Effector memory CD8-positive, alpha-beta T cell (primary cell): ENCODE measurements around the gene ALDH9A1.
"Not testable (repeated sequence)": the region's sequence is repeated elsewhere in the genome, so short reads cannot be mapped to it uniquely, and the experiment has no call there.

Experiments used
- ATAC-seq: fragments of 150-1000 bp; cut with Tn5 transposase; replicated peaks from 2 replicates; pipeline ENCODE4 v1.10.0; 2021; ENCODE audit warnings: mild to moderate bottlenecking, moderate library complexity
- DNase-seq, 3 experiments: peaks; one replicate each; pipeline ENCODE4 v3.0.0; 2021
- H3K27ac Mint-ChIP-seq, 2 donors: one replicate each; pipeline ENCODE4 v1.8.0; 2022; ENCODE audit warnings: mild to moderate bottlenecking in 2 of 2, mixed read lengths in 2 of 2, moderate library complexity in 2 of 2
- H3K27me3 Mint-ChIP-seq, 2 donors: one replicate each; pipeline ENCODE4 v1.8.0; 2022; ENCODE audit warnings: mixed read lengths in 2 of 2
- H3K36me3 Mint-ChIP-seq: one replicate; pipeline ENCODE4 v1.8.0; 2022; ENCODE audit warnings: mild to moderate bottlenecking, moderate library complexity, mixed read lengths; ENCODE audit not compliant: insufficient read depth
- H3K4me1 Mint-ChIP-seq, 2 donors: one replicate each; pipeline ENCODE4 v1.8.0; 2022; ENCODE audit warnings: low read depth in 2 of 2, mixed read lengths in 2 of 2
- H3K4me3 Mint-ChIP-seq, 2 donors: one replicate each; pipeline ENCODE4 v1.8.0; 2022; ENCODE audit warnings: mild to moderate bottlenecking in 2 of 2, mixed read lengths in 2 of 2, moderate library complexity in 2 of 2
- H3K9me3 Mint-ChIP-seq, 2 donors: one replicate each; pipeline ENCODE4 v1.8.0; 2022; ENCODE audit warnings: mixed read lengths in 2 of 2

ALDH9A1 gene

DNA sequence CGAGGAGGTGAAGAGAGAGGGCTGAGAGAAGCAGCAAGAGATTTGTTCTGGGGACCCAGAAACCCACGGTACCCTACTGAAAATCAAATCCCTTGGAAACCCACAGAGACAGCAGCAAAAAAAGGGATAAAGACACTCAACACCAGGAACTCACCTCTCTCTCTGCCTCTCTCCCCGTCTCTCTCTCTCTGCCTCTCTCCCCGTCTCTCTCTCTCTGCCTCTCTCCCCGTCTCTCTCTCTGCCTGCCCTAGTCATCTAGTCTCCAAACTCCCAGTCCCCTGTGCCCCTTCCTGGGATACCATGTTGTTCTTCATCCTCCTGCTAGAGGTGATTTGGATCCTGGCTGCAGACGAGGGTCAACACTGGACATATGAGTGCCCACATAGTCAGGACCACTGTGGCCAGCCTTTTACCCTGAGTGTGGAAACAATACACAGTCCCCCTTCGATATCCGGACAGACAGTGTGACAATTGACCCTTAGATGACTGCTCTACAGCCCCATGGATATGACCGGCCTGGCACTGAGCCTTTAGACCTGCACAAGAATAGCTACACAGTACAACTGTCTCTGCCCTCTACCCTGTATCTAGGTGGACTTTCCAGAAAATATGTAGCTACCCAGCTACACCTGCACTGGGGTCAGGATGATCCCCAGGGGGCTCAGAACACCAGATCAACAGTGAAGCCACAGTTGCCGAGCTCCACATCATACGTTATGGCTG lies 9.8 kb upstream of the ALDH9A1 start:
- Mint-ChIP-seq H3K4me3 (no peak overlapping the region), H3K4me1 (no peaks in the 10 kb centered on the region), H3K27me3 (peaks cover 24 to 50% of the 10 kb centered on the region in 2 donors), H3K36me3 (no peaks in the 10 kb centered on the region), H3K27ac (no peak overlapping the region), H3K9me3 (no peaks in the 10 kb centered on the region)
- no peak for ATAC-seq
- DNase-seq = no peak

DNA sequence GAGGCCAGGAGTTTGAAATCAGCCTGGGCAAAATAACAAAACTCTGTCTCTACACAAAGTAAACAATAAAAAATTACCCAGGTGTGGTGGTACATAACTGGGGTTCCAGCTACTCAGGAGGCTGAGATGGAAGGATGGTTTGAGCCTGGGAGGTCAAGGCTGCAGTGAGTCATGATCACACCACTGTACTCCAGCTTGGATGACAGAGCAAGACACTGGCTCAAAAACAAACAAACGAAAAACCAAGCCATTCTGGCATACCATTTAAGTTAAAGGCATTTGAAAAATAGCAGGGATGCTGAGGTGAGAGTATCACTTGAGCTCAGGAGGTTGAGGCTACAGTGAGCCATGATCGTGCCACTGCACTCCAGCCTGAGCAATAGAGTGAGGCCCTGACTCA lies 5.3 kb upstream of the ALDH9A1 start:
- Mint-ChIP-seq H3K9me3 (no peaks in the 10 kb centered on the region), H3K36me3 (peaks cover 1% of the 10 kb centered on the region), H3K27ac (no peak overlapping the region), H3K27me3 (peaks cover 24 to 30% of the 10 kb centered on the region in 2 donors), H3K4me3 (no peak overlapping the region), H3K4me1 (peaks cover 3 to 4% of the 10 kb centered on the region in 2 donors)
- DNase-seq = no peak
- no peak for ATAC-seq

DNA sequence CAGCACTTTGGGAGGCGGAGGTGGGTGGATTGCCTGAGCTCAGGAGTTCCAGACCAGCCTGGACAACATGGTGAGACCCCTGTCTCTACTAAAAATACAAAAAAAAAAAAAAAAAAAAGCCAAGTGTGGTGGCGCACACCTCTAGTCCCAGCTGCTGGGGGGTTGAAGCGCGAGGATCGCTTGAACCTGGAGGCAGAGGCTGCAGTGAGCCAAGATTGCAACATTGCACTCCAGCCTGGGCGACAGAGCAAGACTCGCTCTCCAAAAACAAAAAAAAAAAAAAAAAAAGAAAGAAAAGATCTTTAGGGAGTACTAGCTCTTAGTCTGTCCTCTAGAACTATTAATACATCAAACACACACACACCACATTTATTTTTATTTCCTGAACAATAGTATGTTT lies 3.6 kb upstream of the ALDH9A1 start:
- Mint-ChIP-seq H3K4me1 (peaks cover 7 to 16% of the 10 kb centered on the region in 2 donors), H3K27me3 (peaks cover 12 to 13% of the 10 kb centered on the region in 2 donors)
- DNase-seq, H3K27ac Mint-ChIP-seq, H3K36me3 Mint-ChIP-seq, H3K9me3 Mint-ChIP-seq, H3K4me3 Mint-ChIP-seq, ATAC-seq: not testable (repeated sequence)

DNA sequence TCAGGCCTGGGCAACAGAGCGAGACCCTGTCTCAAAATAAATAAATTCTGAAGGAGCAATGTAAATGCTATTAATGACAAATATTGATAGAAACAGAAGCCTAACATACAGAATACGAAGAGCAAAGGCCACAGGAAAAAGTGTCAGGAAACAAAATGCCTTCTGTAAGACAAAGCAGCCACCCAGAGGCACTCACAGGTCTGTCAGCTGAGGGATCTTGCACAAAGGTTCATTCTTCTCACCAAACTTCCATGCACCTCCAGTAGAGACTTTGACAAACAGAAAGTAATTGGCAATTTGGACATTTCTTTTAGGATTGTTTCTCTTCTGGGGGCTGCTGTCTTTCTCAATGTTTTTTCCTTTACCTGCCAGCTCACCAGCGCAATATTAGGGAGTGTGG lies 1.2 kb upstream of the ALDH9A1 start:
- ATAC-seq = no peak
- no peaks in the 10 kb centered on the region for H3K9me3 Mint-ChIP-seq
- peak overlapping the region; percentile 10 to 22 for H3K4me3 Mint-ChIP-seq
- DNase-seq = no peak
- H3K36me3 Mint-ChIP-seq = peaks cover 14% of the 10 kb centered on the region
- H3K27ac Mint-ChIP-seq = no peak overlapping the region
- no peaks in the 10 kb centered on the region for H3K27me3 Mint-ChIP-seq
- H3K4me1 Mint-ChIP-seq = peaks cover 23 to 24% of the 10 kb centered on the region in 2 donors

DNA sequence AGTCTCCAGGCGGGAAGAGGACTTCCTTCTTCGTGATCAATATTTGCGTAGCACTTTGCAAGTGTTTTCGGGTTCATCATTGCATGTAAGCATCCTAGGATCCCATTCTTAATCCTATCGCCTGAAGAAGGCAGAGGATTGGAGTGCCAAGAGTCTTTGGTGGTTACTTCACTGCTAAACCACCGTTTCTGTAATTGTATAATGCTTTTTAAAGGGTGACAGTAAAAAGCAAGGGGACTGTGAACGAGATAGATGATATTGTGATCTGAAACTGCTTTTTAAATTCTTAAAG lies 345 bp upstream of the ALDH9A1 start:
- peak; percentile 1 for ATAC-seq

DNA sequence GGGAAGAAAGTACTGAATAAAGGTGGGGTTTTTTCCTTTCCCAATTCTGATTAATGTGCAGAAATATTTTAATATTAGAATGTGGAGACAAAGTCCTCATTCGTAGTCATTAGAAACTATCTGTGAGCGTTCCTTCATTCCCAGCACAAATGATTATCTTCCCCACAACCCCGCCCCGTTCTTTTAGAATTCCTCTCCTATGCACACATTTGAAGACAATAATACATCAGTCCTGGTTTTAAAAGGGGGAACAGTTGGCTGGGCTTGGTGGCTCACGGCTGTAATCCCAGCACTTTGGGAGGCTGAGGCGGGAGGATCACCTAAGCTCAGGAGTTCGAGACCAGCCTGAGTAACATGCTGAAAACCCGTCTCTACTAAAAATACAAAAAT lies 876 bp downstream of the ALDH9A1 start:
- H3K27me3 Mint-ChIP-seq = no peaks in the 10 kb centered on the region
- H3K27ac Mint-ChIP-seq = peak overlapping the region; percentile 96 to 99
- no peaks in the 10 kb centered on the region for H3K9me3 Mint-ChIP-seq
- ATAC-seq (no peak), DNase-seq (no peak)
- H3K4me1 Mint-ChIP-seq = peaks cover 24 to 26% of the 10 kb centered on the region in 2 donors
- peak overlapping the region; percentile 95 to 99 for H3K4me3 Mint-ChIP-seq
- peaks cover 14% of the 10 kb centered on the region for H3K36me3 Mint-ChIP-seq

More for the DNA sequence above, 345 bp upstream of the ALDH9A1 start:
- no peaks in the 10 kb centered on the region for H3K9me3 Mint-ChIP-seq
- H3K36me3 Mint-ChIP-seq = peaks cover 14% of the 10 kb centered on the region
- H3K27ac Mint-ChIP-seq = peak overlapping the region; percentile 96 to 99
- peaks cover 23 to 24% of the 10 kb centered on the region in 2 donors for H3K4me1 Mint-ChIP-seq
- H3K27me3 Mint-ChIP-seq = no peaks in the 10 kb centered on the region
- no peak for DNase-seq
- H3K4me3 Mint-ChIP-seq = peak overlapping the region; percentile 95 to 99

DNA sequence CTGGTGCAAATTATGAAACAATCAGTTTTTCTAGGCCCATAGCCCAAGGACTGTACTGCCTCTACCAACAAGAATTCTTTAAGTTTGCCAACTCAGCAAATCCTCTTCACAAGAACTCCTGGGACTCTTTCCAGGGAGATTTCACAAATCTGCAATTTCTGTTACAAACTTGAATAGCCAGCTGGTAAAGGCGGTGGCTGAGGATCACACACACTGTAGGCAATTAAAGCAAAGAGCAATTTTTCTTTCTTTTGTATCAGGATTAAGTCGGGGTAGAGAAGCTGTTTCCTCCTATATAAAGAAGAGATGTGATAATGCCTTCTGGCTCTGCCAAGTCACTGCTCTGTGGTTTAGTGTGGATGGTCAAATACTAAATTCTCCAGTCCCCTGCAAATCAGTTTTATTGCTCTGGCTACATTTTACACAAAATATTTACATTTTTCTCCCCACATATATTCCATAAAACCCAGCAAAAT lies 1.7 kb downstream of the ALDH9A1 start:
- DNase-seq (no peak), ATAC-seq (no peak)
- no peaks in the 10 kb centered on the region for H3K9me3 Mint-ChIP-seq
- peak overlapping the region; percentile 44 to 96 for H3K27ac Mint-ChIP-seq
- H3K27me3 Mint-ChIP-seq = no peaks in the 10 kb centered on the region
- H3K4me3 Mint-ChIP-seq = peak overlapping the region; percentile 95 to 99
- peaks cover 14% of the 10 kb centered on the region for H3K36me3 Mint-ChIP-seq
- H3K4me1 Mint-ChIP-seq = peaks cover 26 to 33% of the 10 kb centered on the region in 2 donors

DNA sequence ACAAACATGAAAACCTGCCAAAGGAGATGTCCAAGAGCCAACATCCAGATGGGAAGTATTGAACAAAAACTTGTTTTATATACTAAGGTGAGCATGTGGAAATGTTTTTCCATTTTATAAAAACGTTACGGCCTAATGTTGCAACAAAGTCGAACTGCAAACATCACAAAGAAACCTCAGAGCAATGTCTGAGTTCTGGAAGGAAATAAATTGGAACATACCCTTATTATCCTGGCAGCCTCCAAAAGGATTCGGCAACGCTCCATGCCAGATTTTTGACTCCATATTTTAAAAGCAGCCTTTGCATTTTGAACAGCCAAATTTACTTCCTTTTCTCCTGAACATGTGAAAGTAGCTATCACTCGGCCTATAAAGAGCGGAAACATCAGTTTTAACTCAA lies 3.3 kb downstream of the ALDH9A1 start:
- no peak for DNase-seq
- ATAC-seq = no peak
- H3K27ac Mint-ChIP-seq = no peak overlapping the region
- no peaks in the 10 kb centered on the region for H3K27me3 Mint-ChIP-seq
- H3K4me1 Mint-ChIP-seq = peaks cover 34 to 40% of the 10 kb centered on the region in 2 donors
- H3K4me3 Mint-ChIP-seq = no peak overlapping the region
- H3K9me3 Mint-ChIP-seq = no peaks in the 10 kb centered on the region
- H3K36me3 Mint-ChIP-seq = peaks cover 14% of the 10 kb centered on the region

DNA sequence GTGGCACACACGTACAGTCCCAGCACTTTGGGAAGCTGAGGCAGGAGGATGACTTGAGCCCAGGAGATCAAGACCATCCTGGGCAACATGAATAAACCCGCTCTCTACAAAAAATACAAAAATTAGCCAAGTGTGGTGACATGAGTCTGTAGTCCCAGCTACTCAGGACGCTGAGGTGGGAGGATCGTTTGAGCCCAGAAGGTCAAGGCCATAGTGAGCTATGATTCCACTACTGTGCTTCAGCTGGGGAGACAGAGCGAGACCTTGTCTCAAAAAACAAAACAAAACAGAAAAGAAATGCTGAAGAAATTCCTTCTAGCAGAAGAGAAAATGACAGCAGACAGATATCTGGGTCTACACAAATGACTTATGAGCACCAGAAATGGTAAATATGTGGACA lies 10.3 kb downstream of the ALDH9A1 start:
- peaks cover 0 to 2% of the 10 kb centered on the region in 2 donors for H3K9me3 Mint-ChIP-seq
- H3K27ac Mint-ChIP-seq = peak overlapping the region in 1 of 2 donors; percentile 90
- H3K36me3 Mint-ChIP-seq = peaks cover 22% of the 10 kb centered on the region
- no peak for ATAC-seq
- DNase-seq = no peak
- H3K4me1 Mint-ChIP-seq = peaks cover 39 to 47% of the 10 kb centered on the region in 2 donors
- no peaks in the 10 kb centered on the region for H3K27me3 Mint-ChIP-seq
- no peak overlapping the region for H3K4me3 Mint-ChIP-seq

DNA sequence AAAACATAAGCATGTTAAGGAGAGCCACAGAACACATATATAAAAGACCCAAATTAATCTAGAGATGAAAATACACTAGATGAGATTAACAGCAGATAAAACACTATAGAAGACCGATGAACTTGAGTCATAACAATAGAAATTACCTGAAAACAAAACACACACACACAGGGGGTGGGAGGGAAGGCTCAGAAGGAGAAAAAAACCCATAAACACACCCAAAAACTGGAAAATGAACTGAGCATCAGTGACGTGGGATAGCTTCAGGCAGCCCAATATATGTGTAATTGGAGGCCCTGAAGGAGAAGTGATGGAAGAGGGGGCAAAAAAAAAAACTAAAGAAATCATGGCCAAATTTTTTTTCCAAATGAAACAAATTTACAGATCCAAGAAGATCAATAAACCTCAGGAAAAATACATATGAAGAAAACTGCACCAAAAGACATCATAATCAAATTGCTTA lies 11.4 kb downstream of the ALDH9A1 start:
- ATAC-seq = no peak
- Mint-ChIP-seq H3K36me3 (peaks cover 28% of the 10 kb centered on the region), H3K9me3 (peaks cover 0 to 2% of the 10 kb centered on the region in 2 donors), H3K4me3 (peak overlapping the region in 1 of 2 donors; percentile 58), H3K27ac (peak overlapping the region; percentile 68 to 90), H3K4me1 (peaks cover 39 to 40% of the 10 kb centered on the region in 2 donors), H3K27me3 (no peaks in the 10 kb centered on the region)
- DNase-seq = no peak

DNA sequence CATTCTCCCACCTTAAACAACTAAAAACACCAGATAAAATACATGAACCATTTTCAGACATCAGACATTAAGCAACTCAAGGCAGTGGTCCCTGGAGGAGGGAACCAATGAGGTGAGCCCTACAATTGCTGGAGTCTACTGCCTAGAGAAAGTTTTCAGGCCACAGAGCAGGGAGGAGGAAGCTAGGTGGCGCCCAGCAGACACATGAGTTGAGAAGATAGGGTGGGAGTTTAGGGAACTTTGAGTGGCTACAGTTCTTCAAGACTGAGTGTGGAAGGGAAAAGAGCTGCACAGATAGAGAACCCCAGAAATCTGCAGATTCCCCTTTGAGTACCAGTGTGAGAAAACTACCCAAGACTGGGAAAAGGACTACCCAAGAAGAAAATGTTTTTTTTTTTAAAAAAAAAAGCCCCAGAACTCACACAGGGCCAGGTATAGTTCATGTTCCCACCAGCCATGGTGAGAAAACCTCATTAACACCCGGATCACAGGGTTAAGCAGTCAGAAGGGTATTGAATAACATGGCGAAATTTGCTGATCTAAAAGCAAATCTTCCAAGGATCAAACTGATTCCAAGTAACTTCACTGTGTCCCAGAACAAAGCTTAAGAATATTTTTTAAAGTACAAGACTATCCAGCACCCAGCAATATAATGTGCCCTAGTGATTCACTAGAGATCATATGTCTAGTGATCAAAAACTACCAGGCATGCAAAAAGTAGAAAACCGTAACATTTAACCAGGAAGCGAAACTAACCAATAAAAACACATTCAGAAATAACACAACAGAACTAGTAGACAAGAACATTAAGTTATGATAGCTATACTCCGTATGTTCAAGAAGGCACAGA lies 12.0 kb downstream of the ALDH9A1 start:
- DNase-seq (no peak), ATAC-seq (no peak)
- Mint-ChIP-seq H3K27me3 (no peaks in the 10 kb centered on the region), H3K27ac (peak overlapping the region; percentile 68 to 90), H3K4me1 (peaks cover 35 to 36% of the 10 kb centered on the region in 2 donors), H3K4me3 (peak overlapping the region; percentile 22 to 58), H3K9me3 (peaks cover 0 to 2% of the 10 kb centered on the region in 2 donors), H3K36me3 (peaks cover 35% of the 10 kb centered on the region)

DNA sequence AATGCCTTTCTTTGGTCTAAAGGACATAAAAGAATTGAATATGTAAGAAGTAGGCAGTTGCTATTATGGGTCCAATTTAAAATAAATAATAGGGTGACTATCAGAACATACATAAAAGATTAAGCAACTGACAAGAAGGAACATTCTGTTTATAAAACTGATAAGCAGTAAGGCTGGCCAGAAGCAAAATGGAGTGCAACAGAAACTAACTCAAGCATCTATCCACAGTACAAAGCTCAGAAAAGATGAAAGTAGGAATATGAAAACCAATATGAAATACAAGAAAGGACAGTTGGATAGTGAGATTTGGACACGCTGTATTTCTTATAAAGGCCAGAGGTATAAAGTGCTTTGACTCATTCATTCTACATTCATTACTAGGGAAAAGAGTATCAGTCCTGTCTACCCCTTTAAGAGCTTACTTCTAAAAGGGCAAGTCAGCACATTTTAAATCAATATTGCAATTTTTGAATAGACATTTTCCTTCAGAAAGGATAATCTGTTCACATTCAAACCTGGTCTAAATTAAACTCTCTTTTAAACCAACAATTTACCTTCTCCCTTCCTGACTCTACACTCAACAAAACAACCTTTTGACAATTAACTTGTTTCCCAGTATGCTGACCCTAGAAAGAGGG lies 14.4 kb downstream of the ALDH9A1 start:
- Mint-ChIP-seq H3K27ac (peak overlapping the region; percentile 36 to 90), H3K9me3 (peaks cover 0 to 2% of the 10 kb centered on the region in 2 donors), H3K4me1 (peaks cover 31 to 33% of the 10 kb centered on the region in 2 donors), H3K36me3 (peaks cover 41% of the 10 kb centered on the region), H3K4me3 (no peak overlapping the region), H3K27me3 (no peaks in the 10 kb centered on the region)
- DNase-seq = no peak
- ATAC-seq = no peak

DNA sequence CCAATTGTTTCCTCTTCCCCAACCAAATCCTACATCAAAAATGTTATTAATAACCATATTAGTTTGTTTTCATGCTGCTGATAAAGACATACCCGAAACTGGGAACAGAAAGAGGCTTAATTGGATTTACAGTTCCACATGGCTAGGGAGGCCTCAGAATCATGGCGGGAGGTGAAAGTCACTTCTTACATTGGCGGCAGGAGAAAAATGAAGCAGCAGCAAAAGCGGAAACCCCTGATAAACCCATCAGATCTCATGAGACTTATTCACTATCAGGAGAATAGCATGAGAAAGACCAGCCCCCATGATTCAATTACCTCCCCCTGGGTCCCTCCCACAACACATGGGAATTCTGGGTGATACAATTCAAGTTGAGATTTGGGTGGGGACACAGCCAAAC lies 17.6 kb downstream of the ALDH9A1 start:
- peak overlapping the region; percentile 78 to 92 for H3K27ac Mint-ChIP-seq

More for the DNA sequence above, 17.6 kb downstream of the ALDH9A1 start:
- peaks cover 17 to 25% of the 10 kb centered on the region in 2 donors for H3K4me1 Mint-ChIP-seq
- peaks cover 49% of the 10 kb centered on the region for H3K36me3 Mint-ChIP-seq
- not testable (repeated sequence) for H3K9me3 Mint-ChIP-seq, ATAC-seq, H3K4me3 Mint-ChIP-seq, H3K27me3 Mint-ChIP-seq, DNase-seq
